HepG2 (cell line): ENCODE results near the gene MYLK2. TPM values are rescaled to one million over a fixed set of nuclear protein-coding genes. Genes with fewer than 3 reads are reported as not detected.

Source experiments
- ATAC-seq: fragments of 200-7000 bp; cut with Tn5 transposase; 3 replicates; pipeline ENCODE4 v1.9.1; 2020; ENCODE audit warnings: mild to moderate bottlenecking, moderate library complexity
- BruUV-seq: library from RNA; stranded (reverse); fragments of 400-500 nt; replicated peaks from 2 replicates; lab custom pipeline; 2021; lab: Mats Ljungman, UMichigan
- CTCF ChIA-PET: fragments of 300-600 bp; formaldehyde crosslinking; extraction: SDS; loops from one replicate; lab custom pipeline; 2021; ENCODE audit warnings: low total read pairs, inconsistent platforms, low intra/inter-chr PET ratio; lab: Yijun Ruan, JAX
- POLR2A ChIA-PET: fragments of 350-600 bp; sonication (Branson Sonifier 250); formaldehyde crosslinking; loops from one replicate; lab custom pipeline; 2020; ENCODE audit warnings: antibody characterized with exemption, inconsistent platforms; lab: Yijun Ruan, JAX
- DNase-seq: peaks from one replicate; pipeline ENCODE4 v3.0.0-alpha.2; 2015; ENCODE audit warnings: low spot score
- FAIRE-seq: peaks from 3 replicates; lab custom pipeline; 2011; peaks lifted over from hg19 to GRCh38; lab: Jason Lieb, UNC
- H2AFZ ChIP-seq: one replicate; pipeline ENCODE4 v1.6.1; 2011; ENCODE audit warnings: low read length, inconsistent platforms
- H3K27ac ChIP-seq: fragments of 300-600 bp; 3 replicates; pipeline ENCODE4 v1.8.0; 2011; ENCODE audit warnings: mixed run types, mild to moderate bottlenecking, mixed read lengths, low read length, inconsistent platforms; ENCODE audit not compliant: insufficient read depth; ENCODE audit errors: extremely low read length
- H3K27me3 ChIP-seq, 2 experiments: fragments of 200-600 bp in 1 of 2; 2 replicates in 1 of 2; 3 replicates in 1 of 2; pipeline versions ENCODE4 v1.6.0 to v1.8.0; 2011; ENCODE audit warnings: low read length in 2 of 2, mild to moderate bottlenecking in 2 of 2, moderate library complexity in 2 of 2, inconsistent platforms in 1 of 2; ENCODE audit not compliant: insufficient read depth in 2 of 2, control insufficient read depth in 1 of 2
- H3K36me3 ChIP-seq, 2 experiments: fragments of 200-600 bp in 1 of 2; replicated peaks in 1 of 2; 2 replicates in 1 of 2; 3 replicates in 1 of 2; pipeline versions ENCODE4 v1.5.1 to v1.8.0; 2011; ENCODE audit warnings: low read length in 2 of 2, inconsistent platforms in 1 of 2; ENCODE audit not compliant: insufficient read depth in 2 of 2, control insufficient read depth in 1 of 2
- H3K4me1 ChIP-seq: 2 replicates; pipeline ENCODE4 v1.5.1; 2012; ENCODE audit warnings: low read length, inconsistent platforms; ENCODE audit not compliant: insufficient read depth
- H3K4me2 ChIP-seq: 2 replicates; pipeline ENCODE4 v1.6.0; 2011; ENCODE audit warnings: low read depth, low read length, inconsistent platforms
- H3K4me3 ChIP-seq, 3 experiments: fragments of 200-600 bp in 1 of 3; sonication (generic), shearing (Covaris generic) in 1 of 3; replicated peaks in 1 of 3; 2 replicates each; pipeline ENCODE4 v1.5.1; 2011 to 2016; ENCODE audit warnings: low read length in 3 of 3, inconsistent platforms in 2 of 3, low read depth in 2 of 3, mild to moderate bottlenecking in 2 of 3, control low read depth in 1 of 3, mixed read lengths in 1 of 3; ENCODE audit not compliant: insufficient read depth in 1 of 3
- H3K79me2 ChIP-seq: one replicate; pipeline ENCODE4 v1.6.1; 2011; ENCODE audit warnings: low read length, inconsistent platforms; ENCODE audit not compliant: insufficient read depth
- H3K9ac ChIP-seq: 2 replicates; pipeline ENCODE4 v1.6.0; 2011; ENCODE audit warnings: mild to moderate bottlenecking, low read depth, low read length, inconsistent platforms; ENCODE audit not compliant: insufficient read depth
- H3K9me3 ChIP-seq: 2 replicates; pipeline ENCODE4 v1.5.1; 2012; ENCODE audit warnings: mild to moderate bottlenecking, low read length
- H4K20me1 ChIP-seq: 2 replicates; pipeline ENCODE4 v1.6.0; 2011; ENCODE audit warnings: inconsistent platforms, mild to moderate bottlenecking, low read length, moderate library complexity; ENCODE audit not compliant: insufficient read depth
- HMGA1 ChIP-seq: sonication (generic); formaldehyde crosslinking; conservative IDR thresholded peaks from 2 replicates; pipeline ENCODE4 v1.4.0; 2020; ENCODE audit warnings: missing genetic modification reagents
- KAT7 ChIP-seq: IDR thresholded peaks from 2 replicates; pipeline ENCODE4 v1.6.1; 2018; ENCODE audit warnings: borderline replicate concordance, missing compliant biosample characterization
- NRL ChIP-seq: sonication (generic); formaldehyde crosslinking; IDR thresholded peaks from 2 replicates; pipeline ENCODE4 v1.5.0; 2020; ENCODE audit warnings: missing genetic modification reagents, mild to moderate bottlenecking, moderate library complexity, borderline replicate concordance
- SSRP1 ChIP-seq: IDR thresholded peaks from 2 replicates; pipeline ENCODE4 v1.6.1; 2016; ENCODE audit warnings: control low read depth
- ZNF224 ChIP-seq: sonication (generic); formaldehyde crosslinking; IDR thresholded peaks from 2 replicates; pipeline ENCODE4 v1.5.0; 2020; ENCODE audit warnings: mild to moderate bottlenecking, missing genetic modification reagents
- ZNF235 ChIP-seq: sonication (generic); formaldehyde crosslinking; IDR thresholded peaks from 2 replicates; pipeline ENCODE4 v1.8.1; 2023; ENCODE audit warnings: mild to moderate bottlenecking, missing genetic modification reagents, borderline replicate concordance
- ZNF615 ChIP-seq: sonication (generic); formaldehyde crosslinking; IDR thresholded peaks from 2 replicates; pipeline ENCODE4 v1.5.0; 2020; ENCODE audit warnings: mild to moderate bottlenecking, missing genetic modification reagents, borderline replicate concordance
- WGBS: methylation state at CpG from one replicate; pipeline ENCODE4 v1.1.6; 2017; ENCODE audit warnings: low lambda C conversion rate; 5-methylcytosine and 5-hydroxymethylcytosine counted together
- in situ Hi-C: cut with HindIII; loops from 2 replicates; pipeline ENCODE4 v1.10.0; 2017; ENCODE audit warnings: low pct_unique_long_range_greater_than_20kb; ENCODE audit not compliant: extremely low pct_ligation_motif_present
- intact Hi-C: fragments of 100-400 bp; cut with micrococcal nuclease; formaldehyde crosslinking; loops from one replicate; pipeline ENCODE4 v1.10.0; 2022; ENCODE audit not compliant: unreplicated experiment
- polyA plus RNA-seq, 8 experiments: library from polyadenylated mRNA; depleted of rRNA in 3 of 8; stranded (reverse) in 7 of 8; unstranded in 1 of 8; fragments of >200 nt; fragmentation: Illumina TruSeq in 4 of 8; extraction: Trizol in 4 of 8; gene quantifications; 2 replicates each; pipeline versions ENCODE4 v1.2.1 to v1.2.3, GENCODE V29; 2011 to 2016; ENCODE audit warnings: low read depth in 4 of 8, missing spikeins in 1 of 8, mixed read lengths in 1 of 8; ENCODE audit not compliant: insufficient read depth in 1 of 8
- total RNA-seq, 5 experiments: library from RNA; depleted of rRNA; stranded (reverse); fragments of >200 nt; fragmentation: Illumina TruSeq; extraction: Trizol; gene quantifications; 2 replicates each; pipeline ENCODE4 v1.2.3, GENCODE V29; 2016; ENCODE audit warnings: low read depth in 1 of 5
- TF ChIP-seq, protein P1 (sequence below): sonication (generic); formaldehyde crosslinking; IDR thresholded peaks from 2 replicates; pipeline ENCODE4 v1.8.0; 2022; ENCODE audit warnings: mild to moderate bottlenecking, missing genetic modification reagents, moderate library complexity

MYLK2 gene
- total and polyA plus RNA-seq, 2 of the 13 experiments (the other 11 are each of a cell fraction or from before 2014, with no cell fraction given), result 0.27 TPM; not detected in 1

GRCh38 chr20:31856516-31856915, 37.4 kb downstream of the MYLK2 start:
- peaks cover 10 to 53% of the 10 kb centered on the region in 2 experiments; a peak in 4 of 5 replicates for H3K27me3 ChIP-seq
- intact Hi-C loops (no loop called here), in situ Hi-C loops (loop anchor here (5.0 kb wide), 1 partner anchor 96 kb away; the partner anchor contains the start of gene PDRG1)
- ChIA-PET CTCF (interaction anchor here (0.9 kb wide), 1 partner anchor 95 kb away, joined by 3 read pairs; the partner anchor contains the start of gene PDRG1), POLR2A (no interaction called here)
- H3K4me2 ChIP-seq, result no peak overlapping the region
- no peak for TF ChIP-seq ZNF235 (CRISPR knock-in tag)
- no peak for TF ChIP-seq ZNF224 (CRISPR knock-in tag)
- TF ChIP-seq KAT7 (CRISPR knock-in tag), result no peak
- TF ChIP-seq ZNF615, result no peak
- TF ChIP-seq, protein P1, sequence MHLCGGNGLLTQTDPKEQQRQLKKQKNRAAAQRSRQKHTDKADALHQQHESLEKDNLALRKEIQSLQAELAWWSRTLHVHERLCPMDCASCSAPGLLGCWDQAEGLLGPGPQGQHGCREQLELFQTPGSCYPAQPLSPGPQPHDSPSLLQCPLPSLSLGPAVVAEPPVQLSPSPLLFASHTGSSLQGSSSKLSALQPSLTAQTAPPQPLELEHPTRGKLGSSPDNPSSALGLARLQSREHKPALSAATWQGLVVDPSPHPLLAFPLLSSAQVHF (CRISPR knock-in tag), result no peak
- TF ChIP-seq SSRP1, result no peak
- no peak overlapping the region for H3K9ac ChIP-seq
- no peaks in the 10 kb centered on the region for H3K36me3 ChIP-seq
- no peaks in the 10 kb centered on the region for H3K9me3 ChIP-seq
- ATAC-seq, result no peak
- no peak for DNase-seq
- peaks cover 10% of the 10 kb centered on the region for H3K4me1 ChIP-seq
- no peak overlapping the region for H3K4me3 ChIP-seq
- H3K79me2 ChIP-seq, result no peaks in the 10 kb centered on the region
- no peak overlapping the region for H3K27ac ChIP-seq
- no peak for FAIRE-seq
- 5% methylated on average over 3 of the region's 3 CpGs for WGBS
- no peak overlapping the region for H2AFZ ChIP-seq
- BruUV-seq, result no TSS peak
- H4K20me1 ChIP-seq, result no peaks in the 10 kb centered on the region

- Histone ChIP-seq H3K36me3 (no peaks in the 10 kb centered on the region), H3K4me3 (no peak overlapping the region), H4K20me1 (no peaks in the 10 kb centered on the region), H3K4me1 (peaks cover 15% of the 10 kb centered on the region), H3K9ac (no peak overlapping the region), H3K27ac (no peak overlapping the region), H2AFZ (no peak overlapping the region), H3K79me2 (no peaks in the 10 kb centered on the region), H3K4me2 (no peak overlapping the region), H3K27me3 (peaks cover 9 to 52% of the 10 kb centered on the region in 2 experiments; a peak in 4 of 5 replicates), H3K9me3 (no peaks in the 10 kb centered on the region)
- in situ Hi-C loops, result loop anchor here (5.0 kb wide), 1 partner anchor 94 kb away; the partner anchor contains the start of gene PDRG1
- intact Hi-C loops, result no loop called here
- ATAC-seq, result no peak
- no peak for FAIRE-seq
- ChIA-PET POLR2A (no interaction called here), CTCF (no interaction called here)
- no peak for TF ChIP-seq HMGA1
- TF ChIP-seq NRL (CRISPR knock-in tag), result 0 out of 2 replicates have a peak, but pooled peaks have one; percentile 43
- DNase-seq, result no peak
- no TSS peak for BruUV-seq
- 22% methylated on average over 13 of the region's 15 CpGs for WGBS
These were observed 39.0 kb downstream of the MYLK2 start for GRCh38 chr20:31857861-31858759.
